ENCODE results near the gene FUOM. TPM values are rescaled to one million over a fixed set of nuclear protein-coding genes. Genes with fewer than 3 reads are reported as not detected.

Gene FUOM
- total RNA-seq, 1 donor from 2014 or later = 75.5 TPM

- H3K4me3 ChIP-seq (ENCODE audit: low read depth, low read length) = peak overlapping the region; percentile 33
- TF ChIP-seq CTCF (conservative IDR thresholded peaks at IDR 0.05; ENCODE audit: low read depth, low read length) = no peak
- no peak for DNase-seq (ENCODE audit: low read depth)
Measured at GRCh38 chr10:133335246-133336117, 22.3 kb downstream of the FUOM start.

- peak overlapping the region; percentile 33 for H3K4me3 ChIP-seq (ENCODE audit: low read depth, low read length)
- no peak for TF ChIP-seq CTCF (conservative IDR thresholded peaks at IDR 0.05; ENCODE audit: low read depth, low read length)
- DNase-seq (ENCODE audit: low read depth) = no peak
Measured at GRCh38 chr10:133334503-133335245, 23.1 kb downstream of the FUOM start.

GRCh38 chr10:133332936-133333699 lies 24.7 kb downstream of the FUOM start:
- no peak for DNase-seq (ENCODE audit: low read depth)
- no peak overlapping the region for H3K4me3 ChIP-seq (ENCODE audit: low read depth, low read length)
- no peak for TF ChIP-seq CTCF (conservative IDR thresholded peaks at IDR 0.05; ENCODE audit: low read depth, low read length)

- DNase-seq (ENCODE audit: low read depth) = no peak
- H3K4me3 ChIP-seq (ENCODE audit: low read depth, low read length) = peak overlapping the region; percentile 46
- peak; percentile 95 for TF ChIP-seq CTCF (conservative IDR thresholded peaks at IDR 0.05; ENCODE audit: low read depth, low read length)
Measured at GRCh38 chr10:133329491-133330202, 28.2 kb downstream of the FUOM start.

GRCh38 chr10:133328358-133329343 lies 29.2 kb downstream of the FUOM start:
- DNase-seq (ENCODE audit: low read depth) = no peak
- TF ChIP-seq CTCF (conservative IDR thresholded peaks at IDR 0.05; ENCODE audit: low read depth, low read length) = no peak

More at GRCh38 chr10:133328358-133329343, 29.2 kb downstream of the FUOM start:
- no peak overlapping the region for H3K4me3 ChIP-seq (ENCODE audit: low read depth, low read length)

Measured in epithelial cell of proximal tubule (primary cell).